Upper lobe of left lung (tissue), 6 donors: Measurements from ENCODE around the gene TMEM126B. TPM values are rescaled to one million over a fixed set of nuclear protein-coding genes. Genes with fewer than 3 reads are reported as not detected.
"Not testable (repeated sequence)": the region's sequence is repeated elsewhere in the genome, so short reads cannot be mapped to it uniquely, and the experiment has no call there.

Source experiments
- ATAC-seq, 2 donors: fragments of 200-7000 bp; cut with Tn5 transposase; one replicate each; pipeline ENCODE4 v1.9.1; 2022; ENCODE audit warnings: mild to moderate bottlenecking in 2 of 2, moderate library complexity in 2 of 2; ENCODE audit not compliant: low FRiP score in 2 of 2
- DNase-seq, 2 donors: peaks; one replicate each; pipeline ENCODE4 v3.0.0-alpha.2; 2019 to 2020
- H3K27ac ChIP-seq, 4 donors: fragments of 200-600 bp; sonication (generic); one replicate each; pipeline ENCODE4 v1.5.1; 2016 to 2019
- H3K27me3 ChIP-seq, 4 donors: fragments of 200-600 bp; sonication (generic); one replicate each; pipeline ENCODE4 v1.5.1; 2017 to 2019
- H3K36me3 ChIP-seq, 4 donors: fragments of 200-600 bp; sonication (generic); one replicate each; pipeline ENCODE4 v1.5.1; 2016 to 2019
- H3K4me1 ChIP-seq, 4 donors: fragments of 200-600 bp; sonication (generic); one replicate each; pipeline ENCODE4 v1.5.1; 2018 to 2019
- H3K4me3 ChIP-seq, 4 donors: fragments of 200-600 bp; sonication (generic); one replicate each; pipeline ENCODE4 v1.5.1; 2017 to 2019; ENCODE audit warnings: mild to moderate bottlenecking in 2 of 4, moderate library complexity in 1 of 4
- H3K9me3 ChIP-seq, 4 donors: fragments of 200-600 bp; sonication (generic); one replicate each; pipeline ENCODE4 v1.5.1; 2018 to 2019
- CTCF ChIP-seq, 6 experiments: fragments of 450-650 bp in 4 of 6; fragments of 200-600 bp in 2 of 6; sonication (generic) in 2 of 6; IDR thresholded peaks; one replicate each; pipeline ENCODE4 v1.5.1; 2016 to 2019; ENCODE audit warnings: antibody characterized with exemption in 6 of 6
- EP300 ChIP-seq, 4 donors: sonication (generic); formaldehyde crosslinking; IDR thresholded peaks; one replicate each; pipeline ENCODE4 v1.5.1; 2017; ENCODE audit warnings: antibody characterized with exemption in 4 of 4, control low read depth in 2 of 4
- POLR2A ChIP-seq, 4 donors: fragments of 450-650 bp; IDR thresholded peaks; one replicate each; pipeline ENCODE4 v1.5.1; 2016 to 2017; ENCODE audit warnings: antibody characterized with exemption in 4 of 4, mild to moderate bottlenecking in 2 of 4
- POLR2AphosphoS5 ChIP-seq, 2 donors: sonication (generic); formaldehyde crosslinking; IDR thresholded peaks; one replicate each; pipeline ENCODE4 v1.5.1; 2017; ENCODE audit warnings: antibody characterized with exemption in 2 of 2
- WGBS, 2 donors: methylation state at CpG; one replicate each; pipeline ENCODE4 v1.1.5; 2017 to 2018; 5-methylcytosine and 5-hydroxymethylcytosine counted together
- total RNA-seq, 6 donors: library from RNA; depleted of rRNA in 4 of 6; stranded (reverse); fragments of >200 nt in 4 of 6; gene quantifications; one replicate each; pipeline versions ENCODE4 v1.1.0 to v1.2.1, GENCODE V29; 2016 to 2021
- donor health status: DM: no; HTN: no; CAD: no; lungs with moderate emphysema.
- donor health status: DM: no; HTN: yes; CAD: no; lungs with severe emphysema.

TMEM126B gene
- total RNA-seq, 6 donors from 2014 or later = 19.3 to 72.6 (median 44.8) TPM

GRCh38 chr11:85596886-85597285 lies 31.5 kb upstream of the TMEM126B start:
- Histone ChIP-seq H3K27ac (no peak overlapping the region), H3K9me3 (no peaks in the 10 kb centered on the region), H3K4me1 (no peaks in the 10 kb centered on the region), H3K36me3 (no peaks in the 10 kb centered on the region), H3K27me3 (no peaks in the 10 kb centered on the region), H3K4me3 (no peak overlapping the region)
- DNase-seq (no peak), ATAC-seq (no peak)
- 81 to 92% methylated on average over 2 of the region's 2 CpGs for WGBS, 2 donors
- TF ChIP-seq EP300 (IDR thresholded peaks at IDR 0.05) (no peak), CTCF (IDR thresholded peaks at IDR 0.05) (no peak), POLR2AphosphoS5 (IDR thresholded peaks at IDR 0.05) (no peak), POLR2A (IDR thresholded peaks at IDR 0.05) (no peak)

GRCh38 chr11:85599083-85599482 lies 29.3 kb upstream of the TMEM126B start:
- ATAC-seq (peak in 1 of 2 donors; percentile 34), DNase-seq (no peak)
- no peaks in the 10 kb centered on the region for H3K4me1 ChIP-seq
- TF ChIP-seq POLR2AphosphoS5 (IDR thresholded peaks at IDR 0.05) (no peak), POLR2A (IDR thresholded peaks at IDR 0.05) (no peak), CTCF (IDR thresholded peaks at IDR 0.05) (no peak), EP300 (IDR thresholded peaks at IDR 0.05) (no peak)
- H3K4me3 ChIP-seq = no peak overlapping the region
- H3K36me3 ChIP-seq = no peaks in the 10 kb centered on the region
- WGBS, 2 donors = 69 to 76% methylated on average over 5 of the region's 5 CpGs
- H3K27me3 ChIP-seq = no peaks in the 10 kb centered on the region
- no peak overlapping the region for H3K27ac ChIP-seq
- no peaks in the 10 kb centered on the region for H3K9me3 ChIP-seq

GRCh38 chr11:85602526-85603213 lies 25.7 kb upstream of the TMEM126B start:
- Histone ChIP-seq H3K27me3 (no peaks in the 10 kb centered on the region), H3K4me3 (no peak overlapping the region), H3K9me3 (no peaks in the 10 kb centered on the region), H3K4me1 (no peaks in the 10 kb centered on the region), H3K27ac (no peak overlapping the region), H3K36me3 (no peaks in the 10 kb centered on the region)
- 88 to 96% methylated on average over 2 of the region's 2 CpGs for WGBS, 2 donors
- TF ChIP-seq EP300 (IDR thresholded peaks at IDR 0.05) = no peak
- TF ChIP-seq POLR2AphosphoS5 (IDR thresholded peaks at IDR 0.05) = no peak
- no peak for TF ChIP-seq POLR2A (IDR thresholded peaks at IDR 0.05)
- no peak for TF ChIP-seq CTCF (IDR thresholded peaks at IDR 0.05)
- no peak for DNase-seq
- no peak for ATAC-seq

GRCh38 chr11:85603220-85603619 lies 25.2 kb upstream of the TMEM126B start:
- WGBS, 2 donors = 88 to 92% methylated on average over 4 of the region's 4 CpGs
- Histone ChIP-seq H3K9me3 (no peaks in the 10 kb centered on the region), H3K27ac (no peak overlapping the region), H3K36me3 (no peaks in the 10 kb centered on the region), H3K4me1 (no peaks in the 10 kb centered on the region), H3K4me3 (no peak overlapping the region), H3K27me3 (no peaks in the 10 kb centered on the region)
- DNase-seq = no peak
- no peak for TF ChIP-seq EP300 (IDR thresholded peaks at IDR 0.05)
- TF ChIP-seq POLR2A (IDR thresholded peaks at IDR 0.05) = no peak
- TF ChIP-seq POLR2AphosphoS5 (IDR thresholded peaks at IDR 0.05) = no peak
- no peak for TF ChIP-seq CTCF (IDR thresholded peaks at IDR 0.05)
- no peak for ATAC-seq

GRCh38 chr11:85606237-85606636 lies 22.2 kb upstream of the TMEM126B start:
- not testable (repeated sequence) for H3K36me3 ChIP-seq, H3K27me3 ChIP-seq, H3K27ac ChIP-seq, H3K9me3 ChIP-seq, DNase-seq, H3K4me3 ChIP-seq, ATAC-seq, H3K4me1 ChIP-seq
- WGBS, 2 donors = 98% methylated on average over 3 of the region's 3 CpGs

GRCh38 chr11:85608621-85609020 lies 19.8 kb upstream of the TMEM126B start:
- H3K4me3 ChIP-seq, H3K27ac ChIP-seq, H3K36me3 ChIP-seq, H3K4me1 ChIP-seq, H3K27me3 ChIP-seq, DNase-seq, H3K9me3 ChIP-seq, ATAC-seq: not testable (repeated sequence)

GRCh38 chr11:85609286-85609685 lies 19.1 kb upstream of the TMEM126B start:
- WGBS, 2 donors = 44 to 66% methylated on average over 1 to 2 of the region's 2 CpGs
- not testable (repeated sequence) for DNase-seq, ATAC-seq, H3K27ac ChIP-seq, H3K36me3 ChIP-seq, H3K9me3 ChIP-seq, H3K27me3 ChIP-seq, H3K4me3 ChIP-seq, H3K4me1 ChIP-seq

GRCh38 chr11:85611643-85612042 lies 16.8 kb upstream of the TMEM126B start:
- not testable (repeated sequence) for DNase-seq, ATAC-seq, H3K27ac ChIP-seq, H3K4me3 ChIP-seq, H3K27me3 ChIP-seq, H3K9me3 ChIP-seq, H3K36me3 ChIP-seq, H3K4me1 ChIP-seq
- 42 to 56% methylated on average over 2 of the region's 2 CpGs for WGBS, 2 donors
